ENCODE measurements around the gene ARHGEF3.
"Not testable (repeated sequence)": the region's sequence is repeated elsewhere in the genome, so short reads cannot be mapped to it uniquely, and the experiment has no call there.

The ARHGEF3 gene

DNA sequence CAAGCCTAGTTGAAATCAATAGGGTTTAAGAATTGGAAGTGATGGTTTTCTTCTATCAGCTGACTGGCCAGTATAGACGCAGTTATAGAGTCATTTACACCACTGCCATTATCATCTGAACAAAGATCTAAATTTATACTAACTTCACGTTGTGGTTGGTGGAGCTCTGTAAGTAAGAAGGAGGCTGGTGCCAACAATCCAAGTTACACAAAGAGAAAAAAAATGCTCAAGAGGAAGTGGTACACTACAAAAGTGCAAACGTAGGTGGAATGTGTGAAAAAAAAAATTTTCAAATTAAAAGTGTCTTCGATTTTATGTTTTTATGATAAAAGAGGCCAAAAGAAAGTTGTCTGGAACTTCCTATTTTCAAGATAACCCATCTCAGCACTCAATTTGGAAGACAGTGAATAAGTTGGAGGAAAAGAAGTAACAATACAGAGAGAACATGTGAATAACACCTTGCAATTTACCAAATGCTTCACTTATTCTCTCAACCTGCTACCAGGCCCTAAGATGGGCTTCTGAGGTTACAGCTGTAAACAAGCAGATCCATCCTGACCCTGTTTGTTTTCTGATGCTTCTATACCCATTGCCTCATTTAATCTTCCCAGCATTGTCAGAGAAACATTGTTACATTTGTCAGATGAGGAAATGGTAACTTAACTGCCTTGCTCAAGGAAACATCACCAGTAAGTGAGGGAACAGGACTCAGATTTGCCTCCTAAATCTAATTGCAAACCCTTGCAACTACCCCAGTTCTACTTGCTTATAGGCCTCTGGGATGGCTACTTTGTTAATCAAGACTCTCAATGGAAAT is 106.7 kb downstream of the ARHGEF3 start:
- no peak overlapping the region for H3K27ac ChIP-seq (ENCODE audit: extremely low read depth, low read depth, low read length)
- no peaks in the 10 kb centered on the region for H3K9me3 ChIP-seq (ENCODE audit: control insufficient read depth, insufficient read depth, low read depth, low read length)
- ChIA-PET CTCF (interaction anchor here (0.6 to 2.9 kb wide), 3 partner anchors 105 to 299 kb away, joined by 3 to 16 read pairs (median 3); no protein-coding TSS in a partner anchor), POLR2A (no interaction called here)
- H3K4me1 ChIP-seq (ENCODE audit: control insufficient read depth, insufficient read depth, low read length) = no peaks in the 10 kb centered on the region
- no peak for TF ChIP-seq ZNF76 (tag by site-specific recombination; IDR thresholded peaks at IDR 0.05; ENCODE audit: borderline replicate concordance, low read depth)
- no peaks in the 10 kb centered on the region for H3K36me3 ChIP-seq (ENCODE audit: control insufficient read depth in 2 of 2, insufficient read depth in 1 of 2, low read length in 2 of 2)
- no peak overlapping the region for H3K4me3 ChIP-seq (ENCODE audit: low read depth, low read length)

DNA sequence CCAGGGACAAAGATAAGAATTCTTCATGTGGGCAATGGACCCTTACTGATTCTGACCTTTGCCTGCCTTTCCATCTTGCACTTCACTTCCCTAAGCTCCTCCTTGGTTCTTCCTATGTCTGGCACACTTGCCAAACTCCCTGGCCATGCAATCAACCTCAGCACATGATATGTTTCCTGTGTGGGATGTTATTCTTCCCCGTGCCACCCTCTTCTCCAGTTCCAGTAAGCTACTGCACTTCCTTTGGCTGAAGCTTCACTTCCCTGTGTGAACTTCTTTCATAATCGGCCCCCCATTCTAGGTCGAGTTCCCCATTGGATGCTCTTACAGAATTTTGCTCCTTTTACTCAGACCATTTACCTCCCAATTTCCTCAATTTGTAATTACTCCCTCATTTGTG is 108.0 kb downstream of the ARHGEF3 start:
- H3K4me1 ChIP-seq (ENCODE audit: control insufficient read depth, insufficient read depth, low read length) = no peaks in the 10 kb centered on the region
- no peaks in the 10 kb centered on the region for H3K9me3 ChIP-seq (ENCODE audit: control insufficient read depth, insufficient read depth, low read depth, low read length)
- CTCF ChIA-PET = no interaction called here
- POLR2A ChIA-PET = no interaction called here
- no peak for TF ChIP-seq ZNF341 (tag by site-specific recombination; IDR thresholded peaks at IDR 0.05; ENCODE audit: low read depth)
- TF ChIP-seq, protein P1, sequence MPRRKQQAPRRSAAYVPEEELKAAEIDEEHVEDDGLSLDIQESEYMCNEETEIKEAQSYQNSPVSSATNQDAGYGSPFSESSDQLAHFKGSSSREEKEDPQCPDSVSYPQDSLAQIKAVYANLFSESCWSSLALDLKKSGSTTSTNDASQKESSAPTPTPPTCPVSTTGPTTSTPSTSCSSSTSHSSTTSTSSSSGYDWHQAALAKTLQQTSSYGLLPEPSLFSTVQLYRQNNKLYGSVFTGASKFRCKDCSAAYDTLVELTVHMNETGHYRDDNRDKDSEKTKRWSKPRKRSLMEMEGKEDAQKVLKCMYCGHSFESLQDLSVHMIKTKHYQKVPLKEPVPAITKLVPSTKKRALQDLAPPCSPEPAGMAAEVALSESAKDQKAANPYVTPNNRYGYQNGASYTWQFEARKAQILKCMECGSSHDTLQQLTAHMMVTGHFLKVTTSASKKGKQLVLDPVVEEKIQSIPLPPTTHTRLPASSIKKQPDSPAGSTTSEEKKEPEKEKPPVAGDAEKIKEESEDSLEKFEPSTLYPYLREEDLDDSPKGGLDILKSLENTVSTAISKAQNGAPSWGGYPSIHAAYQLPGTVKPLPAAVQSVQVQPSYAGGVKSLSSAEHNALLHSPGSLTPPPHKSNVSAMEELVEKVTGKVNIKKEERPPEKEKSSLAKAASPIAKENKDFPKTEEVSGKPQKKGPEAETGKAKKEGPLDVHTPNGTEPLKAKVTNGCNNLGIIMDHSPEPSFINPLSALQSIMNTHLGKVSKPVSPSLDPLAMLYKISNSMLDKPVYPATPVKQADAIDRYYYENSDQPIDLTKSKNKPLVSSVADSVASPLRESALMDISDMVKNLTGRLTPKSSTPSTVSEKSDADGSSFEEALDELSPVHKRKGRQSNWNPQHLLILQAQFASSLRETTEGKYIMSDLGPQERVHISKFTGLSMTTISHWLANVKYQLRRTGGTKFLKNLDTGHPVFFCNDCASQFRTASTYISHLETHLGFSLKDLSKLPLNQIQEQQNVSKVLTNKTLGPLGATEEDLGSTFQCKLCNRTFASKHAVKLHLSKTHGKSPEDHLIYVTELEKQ (tag by site-specific recombination; IDR thresholded peaks at IDR 0.05; ENCODE audit: borderline replicate concordance) = no peak
- no peak for TF ChIP-seq ZNF768 (tag by site-specific recombination; IDR thresholded peaks at IDR 0.05)
- TF ChIP-seq, protein P2, sequence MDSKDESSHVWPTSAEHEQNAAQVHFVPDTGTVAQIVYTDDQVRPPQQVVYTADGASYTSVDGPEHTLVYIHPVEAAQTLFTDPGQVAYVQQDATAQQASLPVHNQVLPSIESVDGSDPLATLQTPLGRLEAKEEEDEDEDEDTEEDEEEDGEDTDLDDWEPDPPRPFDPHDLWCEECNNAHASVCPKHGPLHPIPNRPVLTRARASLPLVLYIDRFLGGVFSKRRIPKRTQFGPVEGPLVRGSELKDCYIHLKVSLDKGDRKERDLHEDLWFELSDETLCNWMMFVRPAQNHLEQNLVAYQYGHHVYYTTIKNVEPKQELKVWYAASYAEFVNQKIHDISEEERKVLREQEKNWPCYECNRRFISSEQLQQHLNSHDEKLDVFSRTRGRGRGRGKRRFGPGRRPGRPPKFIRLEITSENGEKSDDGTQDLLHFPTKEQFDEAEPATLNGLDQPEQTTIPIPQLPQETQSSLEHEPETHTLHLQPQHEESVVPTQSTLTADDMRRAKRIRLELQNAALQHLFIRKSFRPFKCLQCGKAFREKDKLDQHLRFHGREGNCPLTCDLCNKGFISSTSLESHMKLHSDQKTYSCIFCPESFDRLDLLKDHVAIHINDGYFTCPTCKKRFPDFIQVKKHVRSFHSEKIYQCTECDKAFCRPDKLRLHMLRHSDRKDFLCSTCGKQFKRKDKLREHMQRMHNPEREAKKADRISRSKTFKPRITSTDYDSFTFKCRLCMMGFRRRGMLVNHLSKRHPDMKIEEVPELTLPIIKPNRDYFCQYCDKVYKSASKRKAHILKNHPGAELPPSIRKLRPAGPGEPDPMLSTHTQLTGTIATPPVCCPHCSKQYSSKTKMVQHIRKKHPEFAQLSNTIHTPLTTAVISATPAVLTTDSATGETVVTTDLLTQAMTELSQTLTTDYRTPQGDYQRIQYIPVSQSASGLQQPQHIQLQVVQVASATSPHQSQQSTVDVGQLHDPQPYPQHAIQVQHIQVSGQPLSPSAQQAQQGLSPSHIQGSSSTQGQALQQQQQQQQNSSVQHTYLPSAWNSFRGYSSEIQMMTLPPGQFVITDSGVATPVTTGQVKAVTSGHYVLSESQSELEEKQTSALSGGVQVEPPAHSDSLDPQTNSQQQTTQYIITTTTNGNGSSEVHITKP (tag by site-specific recombination; IDR thresholded peaks at IDR 0.05) = no peak
- TF ChIP-seq, protein P3, sequence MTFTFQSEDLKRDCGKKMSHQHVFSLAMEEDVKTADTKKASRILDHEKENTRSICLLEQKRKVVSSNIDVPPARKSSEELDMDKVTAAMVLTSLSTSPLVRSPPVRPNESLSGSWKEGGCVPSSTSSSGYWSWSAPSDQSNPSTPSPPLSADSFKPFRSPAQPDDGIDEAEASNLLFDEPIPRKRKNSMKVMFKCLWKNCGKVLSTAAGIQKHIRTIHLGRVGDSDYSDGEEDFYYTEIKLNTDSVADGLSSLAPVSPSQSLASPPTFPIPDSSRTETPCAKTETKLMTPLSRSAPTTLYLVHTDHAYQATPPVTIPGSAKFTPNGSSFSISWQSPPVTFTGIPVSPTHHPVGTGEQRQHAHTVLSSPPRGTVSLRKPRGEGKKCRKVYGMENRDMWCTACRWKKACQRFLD (tag by site-specific recombination; IDR thresholded peaks at IDR 0.05) = no peak
- TF ChIP-seq ZNF514 (tag by site-specific recombination; IDR thresholded peaks at IDR 0.05) = no peak
- no peak for TF ChIP-seq ZFHX2 (tag by site-specific recombination; conservative IDR thresholded peaks at IDR 0.05)
- no peak for TF ChIP-seq ZFP41 (tag by site-specific recombination; IDR thresholded peaks at IDR 0.05; ENCODE audit: borderline replicate concordance)
- no peak for TF ChIP-seq ZNF701 (tag by site-specific recombination; IDR thresholded peaks at IDR 0.05)
- no peak for TF ChIP-seq ZNF660 (tag by site-specific recombination; IDR thresholded peaks at IDR 0.05)
- TF ChIP-seq SCRT2 (tag by site-specific recombination; IDR thresholded peaks at IDR 0.05) = no peak
- TF ChIP-seq ZNF629 (tag by site-specific recombination; IDR thresholded peaks at IDR 0.05) = no peak
- TF ChIP-seq ZBTB7A (tag by site-specific recombination; IDR thresholded peaks at IDR 0.05; ENCODE audit: low read depth) = no peak
- no peak overlapping the region for H3K27ac ChIP-seq (ENCODE audit: extremely low read depth, low read depth, low read length)
- no peaks in the 10 kb centered on the region for H3K36me3 ChIP-seq (ENCODE audit: control insufficient read depth in 2 of 2, insufficient read depth in 1 of 2, low read length in 2 of 2)
- H3K4me3 ChIP-seq (ENCODE audit: low read depth, low read length) = no peak overlapping the region

DNA sequence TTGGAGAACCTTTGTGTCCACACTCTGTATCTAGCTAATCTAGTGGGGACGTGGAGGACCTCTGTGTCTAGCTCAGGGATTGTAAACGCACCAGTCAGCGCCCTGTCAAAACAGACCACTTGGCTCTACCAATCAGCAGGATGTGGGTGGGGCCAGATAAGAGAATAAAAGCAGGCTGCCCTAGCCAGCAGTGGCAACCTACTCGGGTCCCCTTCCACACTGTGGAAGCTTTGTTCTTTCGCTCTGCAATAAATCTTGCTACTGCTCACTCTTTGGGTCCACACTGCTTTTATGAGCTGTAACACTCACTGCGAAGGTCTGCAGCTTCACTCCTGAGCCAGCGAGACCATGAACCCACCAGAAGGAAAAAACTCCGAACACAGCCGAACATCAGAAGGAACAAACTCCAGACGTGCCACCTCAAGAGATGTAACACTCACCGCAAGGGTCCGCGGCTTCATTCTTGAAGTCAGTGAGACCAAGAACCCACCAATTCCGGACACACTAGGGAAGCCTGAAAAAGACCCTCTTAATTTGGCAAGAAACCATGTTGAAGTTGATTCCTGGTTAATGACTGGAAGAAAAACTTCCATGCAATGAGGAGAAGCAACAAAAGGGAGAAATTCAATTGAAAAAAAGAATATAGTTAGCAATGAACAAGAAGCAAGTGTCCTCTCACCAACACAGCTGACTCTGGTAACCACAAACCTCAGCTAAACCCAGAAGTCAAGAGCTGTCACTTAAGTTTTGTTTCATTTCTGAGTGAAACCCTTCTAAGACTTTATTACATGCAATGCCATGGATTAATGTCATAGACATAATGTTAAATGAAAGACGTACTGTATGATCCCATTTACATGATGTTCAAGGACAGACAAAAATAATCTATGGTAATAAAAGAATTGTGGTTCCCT is 109.0 kb downstream of the ARHGEF3 start:
- H3K4me3 ChIP-seq (ENCODE audit: low read depth, low read length); H3K36me3 ChIP-seq (ENCODE audit: control insufficient read depth in 2 of 2, insufficient read depth in 1 of 2, low read length in 2 of 2); POLR2A ChIA-PET; H3K9me3 ChIP-seq (ENCODE audit: control insufficient read depth, insufficient read depth, low read depth, low read length); H3K4me1 ChIP-seq (ENCODE audit: control insufficient read depth, insufficient read depth, low read length); H3K27ac ChIP-seq (ENCODE audit: extremely low read depth, low read depth, low read length): not testable (repeated sequence)
- CTCF ChIA-PET = interaction anchor here (1.0 kb wide), 1 partner anchor 10 kb away, joined by 4 read pairs; no protein-coding TSS in a partner anchor

DNA sequence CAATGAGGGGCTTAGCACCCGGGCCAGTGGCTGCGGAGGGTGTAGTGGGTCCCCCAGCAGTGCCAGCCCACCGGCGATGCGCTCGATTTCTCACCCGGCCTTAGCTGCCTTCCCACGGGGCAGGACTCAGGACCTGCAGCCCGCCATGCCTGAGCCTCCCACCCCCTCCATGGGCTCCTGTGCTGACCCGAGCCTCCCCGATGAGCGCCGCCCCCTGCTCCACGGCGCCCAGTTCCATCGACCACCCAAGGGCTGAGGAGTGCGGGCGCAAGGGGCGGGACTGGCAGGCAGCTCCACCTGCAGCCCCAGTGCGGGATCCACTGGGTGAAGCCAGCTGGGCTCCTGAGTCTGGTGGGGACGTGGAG is 109.8 kb downstream of the ARHGEF3 start:
- CTCF ChIA-PET; H3K9me3 ChIP-seq (ENCODE audit: control insufficient read depth, insufficient read depth, low read depth, low read length); H3K36me3 ChIP-seq (ENCODE audit: control insufficient read depth in 2 of 2, insufficient read depth in 1 of 2, low read length in 2 of 2); H3K4me3 ChIP-seq (ENCODE audit: low read depth, low read length); H3K27ac ChIP-seq (ENCODE audit: extremely low read depth, low read depth, low read length); H3K4me1 ChIP-seq (ENCODE audit: control insufficient read depth, insufficient read depth, low read length); POLR2A ChIA-PET: not testable (repeated sequence)

All from HEK293 (cell line).